Hematopoietic multipotent progenitor cell (in vitro differentiated cells): ENCODE results near the gene EDNRB. TPM values are rescaled to one million over a fixed set of nuclear protein-coding genes. Genes with fewer than 3 reads are reported as not detected.
"Not testable (repeated sequence)": the region's sequence is repeated elsewhere in the genome, so short reads cannot be mapped to it uniquely, and the experiment has no call there.

ENCODE experiments used
- DNase-seq, 3 donors: peaks; one replicate each; pipeline ENCODE4 v3.0.0-alpha.2; 2011 to 2015; ENCODE audit warnings: low read depth in 2 of 3, low spot score in 2 of 3
- small RNA-seq: library from RNA; depleted of rRNA; stranded (forward); fragments of <200 nt; gene quantifications from one replicate; pipeline ENCODE3, GENCODE V24; 2012
- total RNA-seq: library from RNA; depleted of rRNA; stranded (reverse); fragments of >200 nt; gene quantifications from one replicate; pipeline ENCODE4 v1.2.3, GENCODE V29; 2012

Gene EDNRB
- total RNA-seq, 1 donor: 0.27 TPM

DNA sequence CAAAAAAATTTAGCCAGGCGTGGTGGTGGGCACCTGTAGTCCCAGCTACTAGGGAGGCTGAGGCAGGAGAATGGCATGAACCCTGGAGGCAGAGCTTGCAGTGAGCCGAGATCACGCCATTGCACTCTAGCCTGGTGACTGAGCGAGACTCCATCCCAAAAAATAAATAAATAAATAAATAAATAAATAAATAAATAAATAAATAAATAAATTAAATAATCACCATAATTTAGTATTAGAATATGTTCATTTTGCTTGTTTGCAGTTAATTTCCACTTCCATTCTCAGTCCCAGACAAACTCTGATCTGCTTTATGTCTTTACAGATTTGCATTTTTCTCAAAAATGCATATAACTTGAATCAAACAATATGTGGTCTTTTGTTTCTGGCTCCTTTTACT, 70.6 kb downstream of the EDNRB start:
- DNase-seq: not testable (repeated sequence)

DNA sequence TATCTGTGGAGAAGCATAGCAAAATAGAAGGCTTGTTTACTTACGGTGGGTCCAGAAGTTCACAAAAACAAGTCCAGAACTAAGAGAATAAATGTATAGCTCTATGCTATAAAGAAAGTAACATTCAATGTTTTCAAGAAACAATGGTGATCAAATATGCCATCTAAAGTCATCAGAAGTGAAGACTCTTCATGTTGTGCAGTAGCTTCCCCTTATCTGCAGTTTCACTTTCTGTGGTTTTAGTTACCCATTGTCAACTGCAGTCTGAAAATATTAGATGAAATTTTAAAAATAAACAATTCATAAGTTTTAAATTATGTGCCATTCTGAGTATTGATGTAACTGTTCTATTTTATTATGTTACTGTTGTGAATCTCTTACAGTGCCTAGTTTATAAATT, 72.5 kb downstream of the EDNRB start:
- DNase-seq: no peak

Small RNAs within 50 kb of the gene (small RNA-seq; reads per million reads assigned to genes)
- gene RN7SL810P: not detected

Other genes starting within 250 kb of the EDNRB start
- 25.9 TPM for gene SLAIN1, start 221.1 kb downstream of the EDNRB start, total RNA-seq